ENCODE measurements around the gene ZNF423.

DNA sequence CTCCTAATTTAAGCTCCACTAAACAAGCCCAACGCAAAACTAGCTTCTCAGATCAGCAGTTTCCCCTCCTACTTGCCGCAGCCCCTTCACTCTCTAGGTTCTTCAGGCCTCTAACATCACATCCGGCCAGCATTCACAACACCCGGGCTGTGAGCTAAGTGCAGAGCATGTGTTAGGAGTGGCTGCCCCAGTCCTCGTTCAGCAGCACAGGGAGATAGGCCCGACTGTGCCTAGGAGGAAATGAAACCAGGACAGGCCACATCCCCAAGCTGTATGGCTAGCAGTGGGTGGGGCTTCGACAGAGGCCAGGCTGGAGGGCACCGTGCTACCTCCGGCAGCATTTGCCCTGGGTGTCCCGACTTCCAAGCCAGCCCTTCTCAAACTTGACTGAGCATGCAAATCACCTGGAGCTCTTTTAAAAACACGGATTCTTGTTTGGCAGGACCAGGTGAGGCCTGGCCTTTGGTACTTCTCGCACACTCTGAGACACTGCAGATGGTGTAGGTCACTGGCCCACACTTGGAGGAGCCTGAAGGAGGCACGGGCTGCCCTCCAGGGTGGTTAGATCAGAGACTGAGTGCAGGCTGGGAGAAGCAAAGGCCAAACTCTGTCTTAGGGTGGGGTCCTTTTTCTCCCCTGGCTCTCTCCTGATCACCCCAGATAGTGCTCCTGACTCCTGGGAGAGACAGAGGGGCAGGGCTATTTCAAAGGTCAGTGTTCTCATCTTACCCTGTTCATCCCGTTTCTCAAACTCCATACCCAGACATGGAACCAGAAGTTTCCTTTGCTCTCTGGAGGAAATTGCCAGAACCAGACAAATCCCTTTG is 280.4 kb downstream of the ZNF423 start:
- no peak for TF ChIP-seq IKZF4 (CRISPR knock-in tag; IDR thresholded peaks at IDR 0.05; ENCODE audit: borderline replicate concordance, low read depth, not compliant biosample characterization)
- TF ChIP-seq ZNF20 (CRISPR knock-in tag; IDR thresholded peaks at IDR 0.05), result no peak
- TF ChIP-seq, protein P1, sequence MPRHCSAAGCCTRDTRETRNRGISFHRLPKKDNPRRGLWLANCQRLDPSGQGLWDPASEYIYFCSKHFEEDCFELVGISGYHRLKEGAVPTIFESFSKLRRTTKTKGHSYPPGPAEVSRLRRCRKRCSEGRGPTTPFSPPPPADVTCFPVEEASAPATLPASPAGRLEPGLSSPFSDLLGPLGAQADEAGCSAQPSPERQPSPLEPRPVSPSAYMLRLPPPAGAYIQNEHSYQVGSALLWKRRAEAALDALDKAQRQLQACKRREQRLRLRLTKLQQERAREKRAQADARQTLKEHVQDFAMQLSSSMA (CRISPR knock-in tag; IDR thresholded peaks at IDR 0.05), result no peak
- no peak for TF ChIP-seq TCF12 (IDR thresholded peaks at IDR 0.05)
- no peak for TF ChIP-seq TCF12 (CRISPR knock-in tag; IDR thresholded peaks at IDR 0.05)
- no peak for TF ChIP-seq ZNF788 (CRISPR knock-in tag; IDR thresholded peaks at IDR 0.05; ENCODE audit: borderline replicate concordance)
- no peak for TF ChIP-seq PBX3 (CRISPR knock-in tag; IDR thresholded peaks at IDR 0.05; ENCODE audit: borderline replicate concordance)
- TF ChIP-seq DPF2 (CRISPR knock-in tag; IDR thresholded peaks at IDR 0.05; ENCODE audit: borderline replicate concordance, low read depth), result no peak

All from HepG2 (cell line).